Bronchial epithelial cell (primary cell): Measurements from ENCODE around the gene SPHK2. TPM values are rescaled to one million over a fixed set of nuclear protein-coding genes. Genes with fewer than 3 reads are reported as not detected.
"Not testable (repeated sequence)": the region's sequence is repeated elsewhere in the genome, so short reads cannot be mapped to it uniquely, and the experiment has no call there.

Experiments used
- DNase-seq: peaks from one replicate; pipeline ENCODE4 v3.0.0-alpha.2; 2010; ENCODE audit warnings: low read depth
- FAIRE-seq: peaks from 2 replicates; lab custom pipeline; 2011; peaks lifted over from hg19 to GRCh38; lab: Jason Lieb, UNC
- H3K27me3 ChIP-seq: 2 replicates; pipeline ENCODE4 v1.5.1; 2011; ENCODE audit warnings: low read length; ENCODE audit not compliant: control insufficient read depth, insufficient read depth
- H3K36me3 ChIP-seq: 2 replicates; pipeline ENCODE4 v1.5.1; 2011; ENCODE audit warnings: low read length; ENCODE audit not compliant: control insufficient read depth, insufficient read depth
- H3K4me3 ChIP-seq: 2 replicates; pipeline ENCODE4 v1.5.1; 2011; ENCODE audit warnings: mild to moderate bottlenecking, low read depth, low read length, control low read depth
- total RNA-seq: library from RNA; depleted of rRNA; stranded (reverse); fragments of >200 nt; gene quantifications from 2 replicates; pipeline ENCODE4 v1.2.1, GENCODE V29; 2014
- TF ChIP-seq, protein P1 (sequence below): IDR thresholded peaks from 2 replicates; pipeline ENCODE4 v1.5.1; 2011; ENCODE audit warnings: mild to moderate bottlenecking, moderate library complexity, low read length, control low read depth, inconsistent platforms; ENCODE audit not compliant: insufficient read depth, severe bottlenecking

SPHK2 gene
- total RNA-seq, 1 donor from 2014 or later: 3.4 TPM

DNA sequence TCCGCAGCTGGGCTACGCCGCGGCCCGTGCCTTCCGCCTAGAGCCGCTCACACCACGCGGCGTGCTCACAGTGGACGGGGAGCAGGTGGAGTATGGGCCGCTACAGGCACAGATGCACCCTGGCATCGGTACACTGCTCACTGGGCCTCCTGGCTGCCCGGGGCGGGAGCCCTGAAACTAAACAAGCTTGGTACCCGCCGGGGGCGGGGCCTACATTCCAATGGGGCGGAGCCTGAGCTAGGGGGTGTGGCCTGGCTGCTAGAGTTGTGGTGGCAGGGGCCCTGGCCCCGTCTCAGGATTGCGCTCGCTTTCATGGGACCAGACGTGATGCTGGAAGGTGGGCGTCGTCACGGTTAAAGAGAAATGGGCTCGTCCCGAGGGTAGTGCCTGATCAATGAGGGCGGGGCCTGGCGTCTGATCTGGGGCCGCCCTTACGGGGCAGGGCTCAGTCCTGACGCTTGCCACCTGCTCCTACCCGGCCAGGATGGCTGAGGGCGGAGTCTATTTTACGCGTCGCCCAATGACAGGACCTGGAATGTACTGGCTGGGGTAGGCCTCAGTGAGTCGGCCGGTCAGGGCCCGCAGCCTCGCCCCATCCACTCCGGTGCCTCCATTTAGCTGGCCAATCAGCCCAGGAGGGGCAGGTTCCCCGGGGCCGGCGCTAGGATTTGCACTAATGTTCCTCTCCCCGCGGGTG, 10.4 kb downstream of the SPHK2 start:
- Histone ChIP-seq H3K27me3 (no peaks in the 10 kb centered on the region), H3K36me3 (peaks cover 7% of the 10 kb centered on the region), H3K4me3 (no peak overlapping the region)
- DNase-seq: no peak
- FAIRE-seq: no peak
- TF ChIP-seq, protein P1, sequence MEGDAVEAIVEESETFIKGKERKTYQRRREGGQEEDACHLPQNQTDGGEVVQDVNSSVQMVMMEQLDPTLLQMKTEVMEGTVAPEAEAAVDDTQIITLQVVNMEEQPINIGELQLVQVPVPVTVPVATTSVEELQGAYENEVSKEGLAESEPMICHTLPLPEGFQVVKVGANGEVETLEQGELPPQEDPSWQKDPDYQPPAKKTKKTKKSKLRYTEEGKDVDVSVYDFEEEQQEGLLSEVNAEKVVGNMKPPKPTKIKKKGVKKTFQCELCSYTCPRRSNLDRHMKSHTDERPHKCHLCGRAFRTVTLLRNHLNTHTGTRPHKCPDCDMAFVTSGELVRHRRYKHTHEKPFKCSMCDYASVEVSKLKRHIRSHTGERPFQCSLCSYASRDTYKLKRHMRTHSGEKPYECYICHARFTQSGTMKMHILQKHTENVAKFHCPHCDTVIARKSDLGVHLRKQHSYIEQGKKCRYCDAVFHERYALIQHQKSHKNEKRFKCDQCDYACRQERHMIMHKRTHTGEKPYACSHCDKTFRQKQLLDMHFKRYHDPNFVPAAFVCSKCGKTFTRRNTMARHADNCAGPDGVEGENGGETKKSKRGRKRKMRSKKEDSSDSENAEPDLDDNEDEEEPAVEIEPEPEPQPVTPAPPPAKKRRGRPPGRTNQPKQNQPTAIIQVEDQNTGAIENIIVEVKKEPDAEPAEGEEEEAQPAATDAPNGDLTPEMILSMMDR: no peak

DNA sequence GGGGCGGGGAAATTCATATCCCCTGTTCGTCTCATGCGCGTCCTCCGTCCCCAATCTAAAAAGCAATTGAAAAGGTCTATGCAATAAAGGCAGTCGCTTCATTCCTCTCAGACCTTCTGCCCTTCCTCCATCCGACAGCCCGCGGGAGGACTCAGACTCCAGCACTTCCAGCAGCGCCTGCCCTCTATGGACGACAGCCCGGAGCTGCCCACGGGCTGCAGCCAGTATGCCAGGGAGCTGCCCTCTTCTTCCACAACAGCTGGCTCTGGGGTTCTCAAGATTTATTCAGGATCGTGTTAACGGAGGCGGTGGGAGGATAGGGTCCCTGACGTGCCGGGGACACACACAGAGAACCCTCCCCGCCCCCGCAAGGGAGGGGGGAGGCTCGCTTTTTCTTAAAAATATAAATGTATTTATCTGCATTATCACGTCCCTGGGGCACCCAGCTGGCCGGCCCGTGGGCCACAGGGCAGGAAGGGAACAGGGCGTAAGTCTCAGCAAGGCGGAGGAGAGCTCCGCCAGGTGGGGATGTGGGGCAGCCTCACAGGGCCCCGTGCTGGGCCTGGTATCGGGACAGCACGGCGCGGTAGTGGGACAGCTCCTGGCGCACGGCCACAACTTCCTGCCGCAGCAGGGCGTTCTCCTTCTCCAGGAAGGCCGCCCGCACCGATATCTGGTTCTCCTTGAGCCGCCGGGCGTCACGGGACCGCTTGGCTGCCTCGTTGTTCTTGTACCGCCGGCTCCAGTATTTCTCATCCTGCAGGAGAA, 11.2 kb downstream of the SPHK2 start:
- TF ChIP-seq, protein P1: no peak
- H3K27me3 ChIP-seq: no peaks in the 10 kb centered on the region
- DNase-seq (no peak), FAIRE-seq (no peak)
- peaks cover 7% of the 10 kb centered on the region for H3K36me3 ChIP-seq
- H3K4me3 ChIP-seq: no peak overlapping the region

DNA sequence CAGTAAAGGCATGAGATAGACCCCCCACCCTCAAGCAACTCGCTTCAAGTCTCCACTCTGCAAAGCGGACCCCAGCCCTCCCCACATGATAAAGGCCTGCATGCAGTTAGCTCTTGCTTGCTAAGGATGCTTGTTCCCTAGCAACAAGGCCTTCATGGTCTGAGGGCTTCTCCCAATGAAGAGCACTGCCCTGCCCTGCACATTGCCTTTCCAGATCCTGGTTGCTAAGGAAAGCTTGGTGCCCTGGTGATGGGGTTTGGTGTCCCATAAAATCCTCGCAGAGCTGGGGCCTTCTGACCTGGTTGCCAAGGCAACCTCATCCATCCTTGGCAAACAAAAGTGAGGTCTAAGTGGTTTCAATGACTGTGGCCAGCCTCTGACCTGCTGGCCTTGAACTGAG, 11.9 kb downstream of the SPHK2 start:
- DNase-seq (no peak), FAIRE-seq (no peak)
- Histone ChIP-seq H3K36me3 (peaks cover 7% of the 10 kb centered on the region), H3K27me3 (no peaks in the 10 kb centered on the region), H3K4me3 (no peak overlapping the region)
- TF ChIP-seq, protein P1: no peak

DNA sequence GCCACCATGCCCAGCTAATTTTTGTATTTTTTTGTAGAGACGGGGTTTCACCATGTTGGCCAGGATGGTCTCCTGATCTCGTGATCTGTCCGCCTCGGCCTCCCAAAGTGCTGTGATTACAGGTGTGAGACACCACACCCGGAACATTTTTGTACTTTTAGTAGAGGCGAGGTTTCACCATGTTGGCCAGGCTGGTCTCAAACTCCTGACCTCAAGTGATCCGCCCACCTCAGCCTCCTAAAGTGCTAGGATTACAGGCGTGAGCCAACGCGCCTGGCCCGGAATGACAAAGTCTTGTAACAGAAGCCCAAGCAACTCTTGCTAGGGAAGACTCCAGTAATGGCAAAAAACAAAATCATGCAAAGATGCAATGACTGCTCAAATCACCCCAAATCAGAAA, 13.0 kb downstream of the SPHK2 start:
- H3K36me3 ChIP-seq, FAIRE-seq, H3K27me3 ChIP-seq, H3K4me3 ChIP-seq, DNase-seq: not testable (repeated sequence)

DNA sequence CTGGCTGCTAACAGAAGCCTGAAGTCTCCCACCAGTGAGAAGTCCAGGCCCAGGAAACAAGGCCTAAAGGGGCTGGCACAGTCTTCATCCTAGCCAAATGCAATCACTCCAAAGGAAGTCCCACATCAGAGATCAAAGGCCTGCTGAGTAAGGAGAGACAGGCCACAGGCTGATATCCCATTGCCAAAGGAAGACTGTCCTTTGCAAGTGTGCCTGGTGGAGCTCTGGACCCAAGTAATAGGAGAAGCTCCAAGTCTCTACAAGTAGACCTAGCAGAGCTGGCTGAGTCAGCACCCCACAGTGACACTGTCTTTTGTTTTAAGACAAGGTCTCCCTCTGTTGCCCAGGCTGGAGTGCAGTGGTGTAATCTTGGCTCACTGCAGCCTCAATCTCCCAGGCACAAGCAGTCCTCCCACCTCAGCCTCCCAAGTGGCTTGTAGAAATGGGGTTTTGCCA, 13.4 kb downstream of the SPHK2 start:
- H3K4me3 ChIP-seq: no peak overlapping the region
- DNase-seq (peak; percentile 84), FAIRE-seq (peak; percentile 91)
- no peaks in the 10 kb centered on the region for H3K27me3 ChIP-seq
- TF ChIP-seq, protein P1: peak; percentile 5
- H3K36me3 ChIP-seq: peaks cover 7% of the 10 kb centered on the region
